Vagina (tissue), 2 donors: ENCODE results near the gene PHIP. TPM values are rescaled to one million over a fixed set of nuclear protein-coding genes. Genes with fewer than 3 reads are reported as not detected.
"Not testable (repeated sequence)": the region's sequence is repeated elsewhere in the genome, so short reads cannot be mapped to it uniquely, and the experiment has no call there.

ENCODE experiments used
- DNase-seq, 2 donors: peaks; one replicate each; pipeline ENCODE4 v3.0.0-alpha.2; 2017; ENCODE audit errors: extremely low spot score in 2 of 2
- H3K27ac ChIP-seq: fragments of 200-600 bp; sonication (generic); one replicate; pipeline ENCODE4 v1.5.1; 2019
- H3K27me3 ChIP-seq: fragments of 200-600 bp; sonication (generic); one replicate; pipeline ENCODE4 v1.5.1; 2019
- H3K36me3 ChIP-seq, 2 donors: fragments of 200-600 bp; sonication (generic); one replicate each; pipeline ENCODE4 v1.5.1; 2017 to 2019
- H3K4me1 ChIP-seq: fragments of 200-600 bp; sonication (generic); one replicate; pipeline ENCODE4 v1.5.1; 2019
- H3K4me3 ChIP-seq, 2 donors: fragments of 200-600 bp; sonication (generic); 1 replicate in 1 of 2; 2 replicates in 1 of 2; pipeline ENCODE4 v1.5.1; 2016 to 2019
- H3K9me3 ChIP-seq: fragments of 200-600 bp; sonication (generic); one replicate; pipeline ENCODE4 v1.5.1; 2019
- CTCF ChIP-seq, 3 experiments: fragments of 450-650 bp in 2 of 3; fragments of 200-600 bp in 1 of 3; sonication (generic) in 1 of 3; IDR thresholded peaks; one replicate each; pipeline ENCODE4 v1.5.1; 2017 to 2019; ENCODE audit warnings: antibody characterized with exemption in 3 of 3, mild to moderate bottlenecking in 2 of 3, moderate library complexity in 2 of 3
- POLR2A ChIP-seq, 2 donors: fragments of 450-650 bp; IDR thresholded peaks; one replicate each; pipeline ENCODE4 v1.6.1; 2017; ENCODE audit warnings: antibody characterized with exemption in 2 of 2, mild to moderate bottlenecking in 2 of 2, moderate library complexity in 2 of 2
- POLR2AphosphoS5 ChIP-seq, 2 donors: sonication (generic); formaldehyde crosslinking; IDR thresholded peaks; one replicate each; pipeline ENCODE4 v1.9.0; 2017; ENCODE audit warnings: antibody characterized with exemption in 2 of 2, mild to moderate bottlenecking in 2 of 2, low read depth in 1 of 2; ENCODE audit not compliant: insufficient read depth in 1 of 2
- intact Hi-C: fragments of 100-400 bp; cut with DNase I; formaldehyde crosslinking; loops from one replicate; pipeline ENCODE4 v1.15.1; 2023
- total RNA-seq: library from RNA; depleted of rRNA; stranded (reverse); fragments of >200 nt; gene quantifications from one replicate; pipeline ENCODE4 v1.2.3, GENCODE V29; 2016

The PHIP gene
- total RNA-seq, 1 donor from 2014 or later = 32.9 TPM

- DNase-seq = no peak
- intact Hi-C loops = no loop called here
- Histone ChIP-seq H3K4me1 (no peaks in the 10 kb centered on the region), H3K36me3 (no peaks in the 10 kb centered on the region), H3K9me3 (no peaks in the 10 kb centered on the region), H3K4me3 (no peak overlapping the region), H3K27ac (no peak overlapping the region), H3K27me3 (no peaks in the 10 kb centered on the region)
- no peak for TF ChIP-seq POLR2AphosphoS5 (IDR thresholded peaks at IDR 0.05; ENCODE audit: insufficient read depth in 1 of 2, low read depth in 1 of 2)
- no peak for TF ChIP-seq POLR2A (IDR thresholded peaks at IDR 0.05)
- TF ChIP-seq CTCF (IDR thresholded peaks at IDR 0.05) = no peak
These were observed 37.6 kb upstream of the PHIP start for GRCh38 chr6:79115553-79116182.

GRCh38 chr6:79111549-79111948 is 33.5 kb upstream of the PHIP start:
- TF ChIP-seq CTCF (IDR thresholded peaks at IDR 0.05) (no peak), POLR2AphosphoS5 (IDR thresholded peaks at IDR 0.05; ENCODE audit: insufficient read depth in 1 of 2, low read depth in 1 of 2) (no peak), POLR2A (IDR thresholded peaks at IDR 0.05) (no peak)
- intact Hi-C loops = no loop called here
- H3K27ac ChIP-seq = no peak overlapping the region
- no peaks in the 10 kb centered on the region for H3K9me3 ChIP-seq
- no peak for DNase-seq
- no peaks in the 10 kb centered on the region for H3K36me3 ChIP-seq
- no peaks in the 10 kb centered on the region for H3K27me3 ChIP-seq
- no peak overlapping the region for H3K4me3 ChIP-seq
- H3K4me1 ChIP-seq = no peaks in the 10 kb centered on the region

- Histone ChIP-seq H3K27me3 (no peaks in the 10 kb centered on the region), H3K4me1 (no peaks in the 10 kb centered on the region), H3K9me3 (no peaks in the 10 kb centered on the region), H3K4me3 (no peak overlapping the region), H3K27ac (no peak overlapping the region), H3K36me3 (no peaks in the 10 kb centered on the region)
- intact Hi-C loops = no loop called here
- TF ChIP-seq POLR2A (IDR thresholded peaks at IDR 0.05) = no peak
- no peak for TF ChIP-seq POLR2AphosphoS5 (IDR thresholded peaks at IDR 0.05; ENCODE audit: insufficient read depth in 1 of 2, low read depth in 1 of 2)
- TF ChIP-seq CTCF (IDR thresholded peaks at IDR 0.05) = no peak
- DNase-seq = no peak
These were observed 23.1 kb upstream of the PHIP start for GRCh38 chr6:79101164-79101563.

GRCh38 chr6:79100304-79100703 is 22.2 kb upstream of the PHIP start:
- Histone ChIP-seq H3K27me3 (no peaks in the 10 kb centered on the region), H3K4me1 (no peaks in the 10 kb centered on the region), H3K9me3 (no peaks in the 10 kb centered on the region), H3K27ac (no peak overlapping the region), H3K4me3 (no peak overlapping the region), H3K36me3 (no peaks in the 10 kb centered on the region)
- intact Hi-C loops = no loop called here
- no peak for DNase-seq
- no peak for TF ChIP-seq CTCF (IDR thresholded peaks at IDR 0.05)
- TF ChIP-seq POLR2AphosphoS5 (IDR thresholded peaks at IDR 0.05; ENCODE audit: insufficient read depth in 1 of 2, low read depth in 1 of 2) = no peak
- no peak for TF ChIP-seq POLR2A (IDR thresholded peaks at IDR 0.05)

GRCh38 chr6:79094938-79095337 is 16.9 kb upstream of the PHIP start:
- H3K27me3 ChIP-seq = no peaks in the 10 kb centered on the region
- no peak overlapping the region for H3K4me3 ChIP-seq
- no peak overlapping the region for H3K27ac ChIP-seq
- no peaks in the 10 kb centered on the region for H3K9me3 ChIP-seq
- no peaks in the 10 kb centered on the region for H3K4me1 ChIP-seq
- no peak for DNase-seq
- no peaks in the 10 kb centered on the region for H3K36me3 ChIP-seq
- no peak for TF ChIP-seq POLR2A (IDR thresholded peaks at IDR 0.05)
- TF ChIP-seq CTCF (IDR thresholded peaks at IDR 0.05) = no peak
- TF ChIP-seq POLR2AphosphoS5 (IDR thresholded peaks at IDR 0.05; ENCODE audit: insufficient read depth in 1 of 2, low read depth in 1 of 2) = no peak
- intact Hi-C loops = no loop called here

GRCh38 chr6:79091801-79092200 is 13.7 kb upstream of the PHIP start:
- DNase-seq, H3K27ac ChIP-seq, H3K4me3 ChIP-seq, intact Hi-C loops, H3K4me1 ChIP-seq, H3K36me3 ChIP-seq, H3K9me3 ChIP-seq, H3K27me3 ChIP-seq: not testable (repeated sequence)
